ENCODE data around the gene MTUS2.

MTUS2 gene

GRCh38 chr13:29239653-29240525 lies 419.8 kb downstream of the MTUS2 start:
- H3K36me3 ChIP-seq (ENCODE audit: control insufficient read depth, insufficient read depth, low read length) = no peaks in the 10 kb centered on the region
- H3K4me3 ChIP-seq (ENCODE audit: low read length) = no peak overlapping the region
- H3K4me1 ChIP-seq (ENCODE audit: control insufficient read depth, insufficient read depth, low read length) = no peaks in the 10 kb centered on the region
- no peaks in the 10 kb centered on the region for H3K27me3 ChIP-seq (ENCODE audit: control insufficient read depth, insufficient read depth, low read length)
- H3K9me3 ChIP-seq (ENCODE audit: control insufficient read depth, low read length) = no peaks in the 10 kb centered on the region
- H3K9ac ChIP-seq (ENCODE audit: low read length) = no peak overlapping the region

- Histone ChIP-seq H3K9me3 (ENCODE audit: control insufficient read depth, low read length) (no peaks in the 10 kb centered on the region), H3K27me3 (ENCODE audit: control insufficient read depth, insufficient read depth, low read length) (no peaks in the 10 kb centered on the region), H3K4me3 (ENCODE audit: low read length) (no peak overlapping the region), H3K36me3 (ENCODE audit: control insufficient read depth, insufficient read depth, low read length) (no peaks in the 10 kb centered on the region), H3K9ac (ENCODE audit: low read length) (no peak overlapping the region), H3K4me1 (ENCODE audit: control insufficient read depth, insufficient read depth, low read length) (no peaks in the 10 kb centered on the region)
These were observed 434.7 kb downstream of the MTUS2 start for GRCh38 chr13:29254626-29255370.

- Histone ChIP-seq H3K4me1 (ENCODE audit: control insufficient read depth, insufficient read depth, low read length) (no peaks in the 10 kb centered on the region), H3K9me3 (ENCODE audit: control insufficient read depth, low read length) (no peaks in the 10 kb centered on the region), H3K36me3 (ENCODE audit: control insufficient read depth, insufficient read depth, low read length) (no peaks in the 10 kb centered on the region), H3K27me3 (ENCODE audit: control insufficient read depth, insufficient read depth, low read length) (no peaks in the 10 kb centered on the region), H3K9ac (ENCODE audit: low read length) (no peak overlapping the region), H3K4me3 (ENCODE audit: low read length) (no peak overlapping the region)
These were observed 435.4 kb downstream of the MTUS2 start for GRCh38 chr13:29255567-29255966.

- H3K4me1 ChIP-seq (ENCODE audit: control insufficient read depth, insufficient read depth, low read length) = no peaks in the 10 kb centered on the region
- no peaks in the 10 kb centered on the region for H3K27me3 ChIP-seq (ENCODE audit: control insufficient read depth, insufficient read depth, low read length)
- no peak overlapping the region for H3K9ac ChIP-seq (ENCODE audit: low read length)
- no peaks in the 10 kb centered on the region for H3K9me3 ChIP-seq (ENCODE audit: control insufficient read depth, low read length)
- no peaks in the 10 kb centered on the region for H3K36me3 ChIP-seq (ENCODE audit: control insufficient read depth, insufficient read depth, low read length)
- no peak overlapping the region for H3K4me3 ChIP-seq (ENCODE audit: low read length)
These were observed 440.5 kb downstream of the MTUS2 start for GRCh38 chr13:29260684-29261083.

DNA sequence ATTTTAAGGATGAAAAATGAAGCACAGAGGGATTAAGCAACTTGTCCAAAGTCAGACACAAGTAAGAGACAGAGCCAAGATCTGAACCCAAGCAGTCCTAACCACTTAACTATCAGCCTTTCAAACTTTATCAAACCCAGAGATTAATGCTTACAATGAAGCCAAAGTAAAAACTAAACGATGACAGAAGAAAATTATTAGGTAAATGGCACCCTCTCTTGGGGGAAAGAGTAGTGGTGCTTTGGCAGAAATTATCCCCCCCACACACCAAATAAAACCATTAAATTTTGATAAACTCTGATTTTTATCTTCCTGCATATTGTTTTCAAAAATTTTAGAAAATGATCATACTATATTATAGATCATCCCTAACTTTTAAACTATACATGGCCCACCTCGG lies 446.1 kb downstream of the MTUS2 start:
- Histone ChIP-seq H3K36me3 (ENCODE audit: control insufficient read depth, insufficient read depth, low read length) (no peaks in the 10 kb centered on the region), H3K9ac (ENCODE audit: low read length) (no peak overlapping the region), H3K9me3 (ENCODE audit: control insufficient read depth, low read length) (no peaks in the 10 kb centered on the region), H3K4me1 (ENCODE audit: control insufficient read depth, insufficient read depth, low read length) (no peaks in the 10 kb centered on the region), H3K27me3 (ENCODE audit: control insufficient read depth, insufficient read depth, low read length) (no peaks in the 10 kb centered on the region), H3K4me3 (ENCODE audit: low read length) (no peak overlapping the region)

DNA sequence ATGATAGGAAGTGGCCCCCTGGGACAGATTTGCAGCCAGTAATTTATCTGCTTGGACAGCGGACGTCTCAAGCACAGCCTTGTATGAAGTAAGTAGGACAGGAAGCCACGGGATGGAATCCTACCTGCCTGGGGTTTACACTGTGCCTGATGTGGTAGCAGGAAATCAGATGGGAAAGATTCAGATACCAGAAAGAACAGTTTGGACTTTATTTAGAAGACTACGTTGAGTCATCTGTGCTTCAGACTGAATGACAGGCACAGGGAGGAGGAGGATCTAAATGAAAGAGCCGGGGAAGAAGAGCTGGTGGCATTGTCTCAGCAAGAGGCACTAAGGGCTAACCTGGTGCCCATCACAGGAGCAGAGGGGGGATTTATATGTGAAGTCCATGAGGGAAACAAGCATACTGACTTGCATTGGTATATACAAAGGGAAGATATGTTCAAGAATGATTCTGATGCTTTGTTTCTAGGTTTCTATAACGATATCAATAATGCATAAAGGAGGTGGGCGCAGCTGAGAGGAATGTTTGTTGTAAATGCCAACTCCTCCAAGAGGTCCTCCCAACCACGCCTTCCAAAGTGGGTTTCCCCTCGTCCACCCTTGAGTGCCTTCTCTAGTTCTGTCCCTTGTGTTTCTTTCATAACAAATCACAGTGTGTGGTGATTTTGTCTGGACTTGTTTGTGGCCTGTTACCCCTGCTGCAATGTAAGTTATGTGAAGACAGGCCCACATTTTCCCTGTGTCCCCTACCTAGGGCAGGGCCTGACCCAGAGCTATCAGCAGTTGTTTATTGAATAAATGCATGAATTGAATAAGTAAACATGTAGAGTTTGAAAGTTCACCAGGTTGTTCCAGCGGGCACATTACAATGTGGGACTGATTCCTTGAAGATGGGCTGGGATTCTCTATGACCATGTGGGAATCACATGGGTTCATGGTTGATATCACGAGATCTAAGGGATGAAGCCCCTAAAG lies 446.9 kb downstream of the MTUS2 start:
- Histone ChIP-seq H3K36me3 (ENCODE audit: control insufficient read depth, insufficient read depth, low read length) (no peaks in the 10 kb centered on the region), H3K9ac (ENCODE audit: low read length) (no peak overlapping the region), H3K4me3 (ENCODE audit: low read length) (no peak overlapping the region), H3K4me1 (ENCODE audit: control insufficient read depth, insufficient read depth, low read length) (no peaks in the 10 kb centered on the region), H3K27me3 (ENCODE audit: control insufficient read depth, insufficient read depth, low read length) (no peaks in the 10 kb centered on the region), H3K9me3 (ENCODE audit: control insufficient read depth, low read length) (no peaks in the 10 kb centered on the region)

DNA sequence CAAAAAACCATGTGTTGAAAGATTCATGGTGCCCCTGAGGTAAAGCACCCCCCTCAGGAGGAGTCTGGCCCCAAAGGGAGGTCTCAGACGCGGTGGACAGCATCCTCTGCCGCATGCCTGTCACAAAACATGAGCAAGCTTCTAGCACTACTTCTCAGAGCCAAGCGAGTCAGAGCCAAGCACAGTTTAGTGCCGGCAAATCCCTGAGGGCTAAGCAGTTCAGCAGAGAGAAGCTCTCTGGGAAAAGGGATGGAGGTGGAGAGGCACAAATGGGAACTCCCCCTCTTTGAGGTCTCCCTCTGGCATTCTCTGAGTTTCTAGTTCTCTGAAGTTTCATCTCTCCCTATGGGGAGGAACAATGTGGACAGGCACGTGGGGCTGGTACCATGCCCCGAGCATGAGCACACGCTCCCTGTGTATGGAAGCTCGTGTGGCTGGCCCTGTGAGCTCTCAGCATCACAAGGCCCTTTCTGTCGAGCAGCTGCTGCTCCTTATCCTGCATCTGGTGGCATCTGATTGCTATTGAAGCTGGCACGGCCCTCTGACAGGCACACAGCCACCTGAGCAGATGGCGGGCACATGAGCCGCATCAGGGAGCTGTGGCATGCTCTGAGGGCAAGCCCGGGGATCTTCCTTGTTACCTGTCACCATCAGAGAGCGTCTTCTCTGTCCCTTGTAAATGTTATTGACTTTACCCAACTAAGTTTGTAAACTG lies 450.3 kb downstream of the MTUS2 start:
- H3K4me1 ChIP-seq (ENCODE audit: control insufficient read depth, insufficient read depth, low read length) = no peaks in the 10 kb centered on the region
- no peaks in the 10 kb centered on the region for H3K36me3 ChIP-seq (ENCODE audit: control insufficient read depth, insufficient read depth, low read length)
- no peaks in the 10 kb centered on the region for H3K9me3 ChIP-seq (ENCODE audit: control insufficient read depth, low read length)
- H3K27me3 ChIP-seq (ENCODE audit: control insufficient read depth, insufficient read depth, low read length) = no peaks in the 10 kb centered on the region
- H3K9ac ChIP-seq (ENCODE audit: low read length) = no peak overlapping the region
- no peak overlapping the region for H3K4me3 ChIP-seq (ENCODE audit: low read length)

DNA sequence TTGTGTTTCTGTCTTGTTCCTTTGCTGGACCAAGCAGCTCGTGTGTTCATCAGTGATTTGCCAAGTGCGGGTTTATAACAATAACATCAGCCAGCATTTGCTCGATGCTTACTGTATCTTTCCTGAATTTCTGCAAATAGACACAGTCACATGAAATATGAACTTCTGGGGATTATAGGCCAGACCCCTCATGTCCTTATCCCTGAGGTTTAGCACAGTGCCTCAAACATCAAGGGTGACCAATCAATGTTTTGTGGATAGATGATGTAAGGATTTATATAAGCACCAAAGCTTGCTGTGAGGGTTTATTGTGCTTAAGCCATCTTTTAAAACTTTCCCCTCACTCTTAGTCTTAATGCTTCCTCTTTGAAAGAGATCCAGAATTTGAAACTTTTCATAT lies 451.5 kb downstream of the MTUS2 start:
- Histone ChIP-seq H3K36me3 (ENCODE audit: control insufficient read depth, insufficient read depth, low read length) (no peaks in the 10 kb centered on the region), H3K27me3 (ENCODE audit: control insufficient read depth, insufficient read depth, low read length) (no peaks in the 10 kb centered on the region), H3K9me3 (ENCODE audit: control insufficient read depth, low read length) (no peaks in the 10 kb centered on the region), H3K4me1 (ENCODE audit: control insufficient read depth, insufficient read depth, low read length) (no peaks in the 10 kb centered on the region), H3K9ac (ENCODE audit: low read length) (no peak overlapping the region), H3K4me3 (ENCODE audit: low read length) (no peak overlapping the region)

DNA sequence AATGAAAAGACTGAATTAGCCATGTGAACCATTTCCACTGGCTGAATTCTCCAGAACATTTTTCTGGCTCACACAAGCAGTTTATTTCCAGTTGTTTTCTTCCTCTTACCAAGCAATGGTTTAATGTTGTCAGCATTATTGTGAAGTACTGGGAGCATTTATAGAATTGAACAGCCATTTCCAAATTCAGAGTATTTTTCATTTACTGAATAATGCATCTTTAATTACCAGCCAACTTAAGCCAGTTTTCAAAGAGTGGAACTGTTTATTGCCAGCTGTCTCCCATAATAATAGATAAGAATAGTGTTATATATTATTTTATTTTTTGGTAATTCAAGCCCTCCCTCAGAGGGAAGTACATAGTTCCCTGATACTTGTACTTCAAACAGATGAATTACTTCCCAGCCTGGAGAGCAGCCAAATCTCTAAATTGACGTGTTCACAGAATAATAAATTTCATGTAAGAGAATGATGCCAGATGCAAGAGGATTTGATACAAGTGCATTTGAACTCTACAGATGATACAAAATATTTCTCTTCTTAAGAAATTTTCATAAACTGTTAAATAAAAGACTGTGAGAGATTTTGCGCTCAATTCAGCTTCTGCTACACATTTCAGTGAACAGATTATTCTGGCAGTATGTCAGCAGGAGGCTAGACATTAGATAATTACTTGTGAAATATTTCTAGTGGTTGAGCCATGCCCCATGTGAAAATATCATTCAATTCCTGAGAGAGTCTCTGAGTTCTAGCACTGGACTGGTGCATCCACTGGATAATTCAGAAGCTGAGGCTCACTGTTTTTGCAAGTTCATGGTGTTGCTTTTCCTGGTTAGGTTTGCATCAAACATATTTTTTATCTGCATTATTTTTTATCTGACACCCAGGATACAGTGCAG lies 459.5 kb downstream of the MTUS2 start:
- H3K4me1 ChIP-seq (ENCODE audit: control insufficient read depth, insufficient read depth, low read length) = no peaks in the 10 kb centered on the region
- no peaks in the 10 kb centered on the region for H3K36me3 ChIP-seq (ENCODE audit: control insufficient read depth, insufficient read depth, low read length)
- H3K9ac ChIP-seq (ENCODE audit: low read length) = no peak overlapping the region
- H3K4me3 ChIP-seq (ENCODE audit: low read length) = no peak overlapping the region
- no peaks in the 10 kb centered on the region for H3K9me3 ChIP-seq (ENCODE audit: control insufficient read depth, low read length)
- H3K27me3 ChIP-seq (ENCODE audit: control insufficient read depth, insufficient read depth, low read length) = no peaks in the 10 kb centered on the region

- H3K9ac ChIP-seq (ENCODE audit: low read length) = no peak overlapping the region
- H3K9me3 ChIP-seq (ENCODE audit: control insufficient read depth, low read length) = no peaks in the 10 kb centered on the region
- no peaks in the 10 kb centered on the region for H3K36me3 ChIP-seq (ENCODE audit: control insufficient read depth, insufficient read depth, low read length)
- H3K27me3 ChIP-seq (ENCODE audit: control insufficient read depth, insufficient read depth, low read length) = no peaks in the 10 kb centered on the region
- no peak overlapping the region for H3K4me3 ChIP-seq (ENCODE audit: low read length)
- no peaks in the 10 kb centered on the region for H3K4me1 ChIP-seq (ENCODE audit: control insufficient read depth, insufficient read depth, low read length)
These were observed 461.9 kb downstream of the MTUS2 start for GRCh38 chr13:29281932-29282495.

Measured in mucosa of stomach (tissue), 1 donor.